Measurements from ENCODE around the gene AHI1. TPM values are rescaled to one million over a fixed set of nuclear protein-coding genes. Genes with fewer than 3 reads are reported as not detected.

The AHI1 gene
- total RNA-seq, 1 donor from 2014 or later = 38.3 TPM

DNA sequence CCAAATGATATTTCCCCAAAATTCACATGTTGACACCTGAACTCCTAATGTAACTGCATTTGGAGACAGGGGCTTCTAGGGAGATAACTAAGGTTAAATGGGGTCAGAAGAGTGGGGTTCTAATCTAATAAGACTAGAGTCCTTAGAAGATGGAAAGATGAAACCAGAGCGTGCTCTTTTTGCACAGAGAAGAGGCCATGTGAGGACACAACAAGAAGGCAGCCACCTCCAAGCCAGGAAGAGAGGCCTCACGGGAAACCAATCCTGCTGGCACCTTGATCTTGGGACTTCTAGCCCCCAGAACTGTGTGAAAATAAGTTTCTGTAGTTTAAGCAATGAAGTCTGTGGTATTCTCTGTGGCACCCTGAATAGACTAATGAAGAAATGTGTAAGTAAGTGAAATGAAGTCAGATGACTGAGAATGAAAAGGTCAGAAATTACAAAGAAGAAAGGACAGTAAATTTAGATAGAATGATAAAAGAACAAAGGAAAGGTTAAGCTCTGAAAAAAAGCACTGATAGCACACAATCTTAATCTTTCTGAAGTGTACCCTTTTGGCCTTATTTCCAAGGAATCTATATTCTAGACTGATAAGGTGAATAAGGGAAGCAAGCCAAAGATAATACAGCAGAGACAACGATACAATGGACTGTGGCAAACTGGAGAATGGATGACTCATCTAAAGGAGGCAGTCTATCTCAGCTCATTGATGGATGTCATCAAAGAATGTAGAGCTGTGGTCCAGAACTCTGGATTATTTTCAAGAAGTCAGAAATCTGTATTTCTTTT lies 206.1 kb downstream of the AHI1 start:
- no peaks in the 10 kb centered on the region for H3K4me1 Mint-ChIP-seq (ENCODE audit: low read depth)
- peaks cover 21% of the 10 kb centered on the region for H3K36me3 Mint-ChIP-seq (ENCODE audit: insufficient read depth)
- DNase-seq (ENCODE audit: low spot score, unreplicated experiment) = no peak
- peaks cover 13% of the 10 kb centered on the region for H3K9me3 Mint-ChIP-seq (ENCODE audit: low read depth)
- TF ChIP-seq, protein P1, sequence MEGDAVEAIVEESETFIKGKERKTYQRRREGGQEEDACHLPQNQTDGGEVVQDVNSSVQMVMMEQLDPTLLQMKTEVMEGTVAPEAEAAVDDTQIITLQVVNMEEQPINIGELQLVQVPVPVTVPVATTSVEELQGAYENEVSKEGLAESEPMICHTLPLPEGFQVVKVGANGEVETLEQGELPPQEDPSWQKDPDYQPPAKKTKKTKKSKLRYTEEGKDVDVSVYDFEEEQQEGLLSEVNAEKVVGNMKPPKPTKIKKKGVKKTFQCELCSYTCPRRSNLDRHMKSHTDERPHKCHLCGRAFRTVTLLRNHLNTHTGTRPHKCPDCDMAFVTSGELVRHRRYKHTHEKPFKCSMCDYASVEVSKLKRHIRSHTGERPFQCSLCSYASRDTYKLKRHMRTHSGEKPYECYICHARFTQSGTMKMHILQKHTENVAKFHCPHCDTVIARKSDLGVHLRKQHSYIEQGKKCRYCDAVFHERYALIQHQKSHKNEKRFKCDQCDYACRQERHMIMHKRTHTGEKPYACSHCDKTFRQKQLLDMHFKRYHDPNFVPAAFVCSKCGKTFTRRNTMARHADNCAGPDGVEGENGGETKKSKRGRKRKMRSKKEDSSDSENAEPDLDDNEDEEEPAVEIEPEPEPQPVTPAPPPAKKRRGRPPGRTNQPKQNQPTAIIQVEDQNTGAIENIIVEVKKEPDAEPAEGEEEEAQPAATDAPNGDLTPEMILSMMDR (IDR thresholded peaks at IDR 0.05; ENCODE audit: unreplicated experiment) = no peak
- H3K27me3 Mint-ChIP-seq = no peaks in the 10 kb centered on the region
- H3K27ac Mint-ChIP-seq = no peak overlapping the region
- no peak overlapping the region for H3K4me3 Mint-ChIP-seq (ENCODE audit: low read depth)

- TF ChIP-seq, protein P1 (IDR thresholded peaks at IDR 0.05; ENCODE audit: unreplicated experiment) = no peak
- no peaks in the 10 kb centered on the region for H3K4me1 Mint-ChIP-seq (ENCODE audit: low read depth)
- H3K27me3 Mint-ChIP-seq = no peaks in the 10 kb centered on the region
- peaks cover 5% of the 10 kb centered on the region for H3K9me3 Mint-ChIP-seq (ENCODE audit: low read depth)
- no peak overlapping the region for H3K4me3 Mint-ChIP-seq (ENCODE audit: low read depth)
- peaks cover 13% of the 10 kb centered on the region for H3K36me3 Mint-ChIP-seq (ENCODE audit: insufficient read depth)
- no peak overlapping the region for H3K27ac Mint-ChIP-seq
- DNase-seq (ENCODE audit: low spot score, unreplicated experiment) = no peak
These were observed 207.7 kb downstream of the AHI1 start for GRCh38 chr6:135289816-135290215.

DNA sequence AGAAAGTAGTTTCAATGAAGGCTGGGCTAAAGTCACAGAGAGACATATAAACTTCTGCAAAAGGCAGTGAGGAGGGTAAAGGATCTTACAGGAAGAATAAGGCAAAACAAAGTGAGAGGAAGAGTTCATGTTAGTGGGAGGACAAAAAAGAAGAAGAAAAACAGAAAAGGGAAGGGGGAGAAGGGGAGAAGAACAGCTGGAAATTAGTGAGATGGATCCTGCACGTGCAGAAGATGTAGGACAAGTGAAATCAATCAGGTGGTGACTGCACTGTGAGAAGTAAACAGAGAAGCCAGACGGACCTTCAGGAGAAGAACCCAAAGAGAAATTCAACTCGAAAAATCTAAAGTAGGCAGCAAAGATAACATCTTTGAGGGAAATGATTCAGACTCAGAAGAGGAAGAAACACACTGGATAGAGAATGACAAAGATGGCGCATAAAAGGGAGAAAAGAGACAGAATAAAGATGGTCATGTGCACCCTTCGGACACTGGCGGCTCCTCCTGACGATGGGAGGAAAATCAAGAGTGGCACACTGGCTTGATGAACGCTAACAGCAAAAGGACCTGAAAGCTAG lies 210.5 kb downstream of the AHI1 start:
- TF ChIP-seq, protein P1 (IDR thresholded peaks at IDR 0.05; ENCODE audit: unreplicated experiment) = no peak
- H3K4me1 Mint-ChIP-seq (ENCODE audit: low read depth) = no peaks in the 10 kb centered on the region
- H3K9me3 Mint-ChIP-seq (ENCODE audit: low read depth) = no peaks in the 10 kb centered on the region
- no peak overlapping the region for H3K4me3 Mint-ChIP-seq (ENCODE audit: low read depth)
- no peak overlapping the region for H3K27ac Mint-ChIP-seq
- H3K36me3 Mint-ChIP-seq (ENCODE audit: insufficient read depth) = peaks cover 8% of the 10 kb centered on the region
- no peak for DNase-seq (ENCODE audit: low spot score, unreplicated experiment)
- no peaks in the 10 kb centered on the region for H3K27me3 Mint-ChIP-seq

GRCh38 chr6:135285165-135285564 lies 212.4 kb downstream of the AHI1 start:
- TF ChIP-seq, protein P1 (IDR thresholded peaks at IDR 0.05; ENCODE audit: unreplicated experiment) = no peak
- Mint-ChIP-seq H3K27ac (no peak overlapping the region), H3K9me3 (ENCODE audit: low read depth) (no peaks in the 10 kb centered on the region), H3K4me3 (ENCODE audit: low read depth) (no peak overlapping the region), H3K27me3 (no peaks in the 10 kb centered on the region), H3K36me3 (ENCODE audit: insufficient read depth) (peaks cover 8% of the 10 kb centered on the region), H3K4me1 (ENCODE audit: low read depth) (no peaks in the 10 kb centered on the region)
- no peak for DNase-seq (ENCODE audit: low spot score, unreplicated experiment)

DNA sequence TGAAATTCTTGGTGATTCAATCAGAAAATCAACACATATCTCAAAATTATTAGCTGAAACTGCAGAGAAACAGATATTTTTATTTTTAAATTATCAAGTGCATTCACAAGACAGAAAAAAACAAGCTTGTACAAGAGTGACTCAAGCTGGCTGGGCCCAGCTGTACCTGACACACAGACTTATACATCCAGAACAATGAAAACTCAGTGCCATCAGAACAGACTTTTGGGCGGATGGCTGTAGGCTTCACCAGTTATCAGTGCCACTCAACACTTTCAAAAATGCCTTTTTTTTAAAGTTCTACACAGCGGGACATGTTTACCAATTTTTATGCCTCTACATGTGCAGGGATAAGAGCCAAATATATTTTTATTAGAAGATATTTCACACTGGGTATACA lies 213.6 kb downstream of the AHI1 start:
- no peaks in the 10 kb centered on the region for H3K4me1 Mint-ChIP-seq (ENCODE audit: low read depth)
- H3K27ac Mint-ChIP-seq = no peak overlapping the region
- peaks cover 8% of the 10 kb centered on the region for H3K36me3 Mint-ChIP-seq (ENCODE audit: insufficient read depth)
- DNase-seq (ENCODE audit: low spot score, unreplicated experiment) = no peak
- no peak overlapping the region for H3K4me3 Mint-ChIP-seq (ENCODE audit: low read depth)
- no peaks in the 10 kb centered on the region for H3K9me3 Mint-ChIP-seq (ENCODE audit: low read depth)
- TF ChIP-seq, protein P1 (IDR thresholded peaks at IDR 0.05; ENCODE audit: unreplicated experiment) = no peak
- H3K27me3 Mint-ChIP-seq = no peaks in the 10 kb centered on the region
